H9 (cell line): Measurements from ENCODE around the gene HLA-DMA. TPM values are rescaled to one million over a fixed set of nuclear protein-coding genes. Genes with fewer than 3 reads are reported as not detected.

Experiments
- DNase-seq: peaks from one replicate; pipeline ENCODE4 v3.0.0-alpha.2; 2017
- H2AFZ ChIP-seq: one replicate; pipeline ENCODE4 v1.6.1; 2013; ENCODE audit warnings: mild to moderate bottlenecking, low read length, control low read depth, moderate library complexity
- H2AK5ac ChIP-seq: 2 replicates; pipeline ENCODE4 v1.6.1; 2013; ENCODE audit warnings: low read length, control low read depth, mixed read lengths; ENCODE audit not compliant: insufficient read length
- H2BK120ac ChIP-seq: one replicate; pipeline ENCODE4 v1.6.1; 2013; ENCODE audit warnings: low read depth, mild to moderate bottlenecking, low read length, control low read depth, inconsistent platforms; ENCODE audit not compliant: poor library complexity, severe bottlenecking
- H2BK12ac ChIP-seq: 2 replicates; pipeline ENCODE4 v1.6.1; 2013; ENCODE audit warnings: low read length, control low read depth, mixed read lengths, low read depth; ENCODE audit not compliant: insufficient read length
- H2BK15ac ChIP-seq: 2 replicates; pipeline ENCODE4 v1.6.1; 2013; ENCODE audit warnings: low read depth, low read length, control low read depth
- H2BK20ac ChIP-seq: one replicate; pipeline ENCODE4 v1.6.1; 2013; ENCODE audit warnings: low read depth, mild to moderate bottlenecking, low read length, control low read depth, inconsistent platforms; ENCODE audit not compliant: poor library complexity, severe bottlenecking
- H2BK5ac ChIP-seq: 2 replicates; pipeline ENCODE4 v1.6.1; 2013; ENCODE audit warnings: low read length, control low read depth, mixed read lengths; ENCODE audit not compliant: insufficient read length
- H3K14ac ChIP-seq: 2 replicates; pipeline ENCODE4 v1.6.1; 2013; ENCODE audit warnings: low read length, control low read depth; ENCODE audit not compliant: insufficient read depth
- H3K18ac ChIP-seq: 2 replicates; pipeline ENCODE4 v1.6.1; 2013; ENCODE audit warnings: low read depth, mild to moderate bottlenecking, mixed read lengths, low read length, control low read depth; ENCODE audit not compliant: insufficient read length
- H3K23ac ChIP-seq: 2 replicates; pipeline ENCODE4 v1.6.1; 2013; ENCODE audit warnings: low read length, control low read depth, mixed read lengths, low read depth; ENCODE audit not compliant: insufficient read length
- H3K23me2 ChIP-seq: 2 replicates; pipeline ENCODE4 v1.6.1; 2013; ENCODE audit warnings: low read depth, mild to moderate bottlenecking, mixed read lengths, low read length, control low read depth; ENCODE audit not compliant: insufficient read length, poor library complexity, severe bottlenecking
- H3K27ac ChIP-seq: 2 replicates; pipeline ENCODE4 v1.5.1; 2013; ENCODE audit warnings: low read length, control low read depth, mixed read lengths, low read depth; ENCODE audit not compliant: insufficient read length
- H3K27me3 ChIP-seq: 2 replicates; pipeline ENCODE4 v1.6.1; 2013; ENCODE audit warnings: low read length, control low read depth, inconsistent platforms; ENCODE audit not compliant: insufficient read depth
- H3K4ac ChIP-seq: 2 replicates; pipeline ENCODE4 v1.6.1; 2013; ENCODE audit warnings: low read depth, mild to moderate bottlenecking, control low read depth, inconsistent platforms, low read length, moderate library complexity
- H3K4me1 ChIP-seq: 2 replicates; pipeline ENCODE4 v1.6.1; 2013; ENCODE audit warnings: low read length, control low read depth, inconsistent platforms; ENCODE audit not compliant: insufficient read depth
- H3K4me2 ChIP-seq: 2 replicates; pipeline ENCODE4 v1.6.1; 2013; ENCODE audit warnings: low read length, control low read depth, mixed read lengths; ENCODE audit not compliant: insufficient read length, insufficient read depth
- H3K56ac ChIP-seq: 2 replicates; pipeline ENCODE4 v1.6.1; 2013; ENCODE audit warnings: low read depth, mild to moderate bottlenecking, mixed read lengths, low read length, control low read depth; ENCODE audit not compliant: insufficient read length
- H3K79me1 ChIP-seq: 2 replicates; pipeline ENCODE4 v1.6.1; 2013; ENCODE audit warnings: low read depth, mild to moderate bottlenecking, moderate library complexity, low read length, control low read depth, inconsistent platforms; ENCODE audit not compliant: insufficient read depth, poor library complexity, severe bottlenecking
- H3K79me2 ChIP-seq: 2 replicates; pipeline ENCODE4 v1.6.1; 2013; ENCODE audit warnings: low read length, control low read depth, inconsistent platforms; ENCODE audit not compliant: insufficient read depth
- H3K9ac ChIP-seq: 2 replicates; pipeline ENCODE4 v1.6.1; 2013; ENCODE audit warnings: low read length, control low read depth, mixed read lengths; ENCODE audit not compliant: insufficient read length; ENCODE audit errors: extremely low read depth
- H3K9me3 ChIP-seq: one replicate; pipeline ENCODE4 v1.6.1; 2013; ENCODE audit warnings: low read depth, low read length, inconsistent platforms; ENCODE audit not compliant: control insufficient read depth
- H3T11ph ChIP-seq: one replicate; pipeline ENCODE4 v1.6.1; 2013; ENCODE audit warnings: mild to moderate bottlenecking, low read length, control low read depth, inconsistent platforms
- H4K20me1 ChIP-seq: one replicate; pipeline ENCODE4 v1.6.1; 2013; ENCODE audit not compliant: control insufficient read depth, insufficient read length, insufficient read depth
- H4K5ac ChIP-seq: 2 replicates; pipeline ENCODE4 v1.6.1; 2013; ENCODE audit warnings: low read depth, mild to moderate bottlenecking, mixed read lengths, low read length, control low read depth; ENCODE audit not compliant: insufficient read length
- H4K8ac ChIP-seq: replicated peaks from 2 replicates; pipeline ENCODE4 v1.6.1; 2013; ENCODE audit warnings: low read length, control low read depth, mixed read lengths, low read depth; ENCODE audit not compliant: insufficient read length
- H4K91ac ChIP-seq: 2 replicates; pipeline ENCODE4 v1.6.1; 2013; ENCODE audit warnings: low read depth, mild to moderate bottlenecking, moderate library complexity, mixed read lengths, low read length, control low read depth; ENCODE audit not compliant: insufficient read length
- H3K27ac Mint-ChIP-seq, 3 experiments: 2 replicates in 2 of 3; 3 replicates in 1 of 3; pipeline ENCODE4 v1.8.0; 2020 to 2021; ENCODE audit warnings: mixed read lengths in 3 of 3, mild to moderate bottlenecking in 1 of 3, moderate library complexity in 1 of 3
- H3K27me3 Mint-ChIP-seq: 2 replicates; pipeline ENCODE4 v1.8.0; 2021; ENCODE audit warnings: low read depth, mild to moderate bottlenecking, moderate library complexity, mixed read lengths
- H3K36me3 Mint-ChIP-seq, 3 experiments: 2 replicates in 2 of 3; 3 replicates in 1 of 3; pipeline ENCODE4 v1.8.0; 2020 to 2021; ENCODE audit warnings: low read depth in 3 of 3, mixed read lengths in 3 of 3; ENCODE audit not compliant: insufficient read depth in 1 of 3
- H3K4me1 Mint-ChIP-seq, 2 experiments: 2 replicates each; pipeline ENCODE4 v1.8.0; 2020; ENCODE audit warnings: mixed read lengths in 2 of 2
- H3K4me3 Mint-ChIP-seq, 2 experiments: 2 replicates in 1 of 2; 3 replicates in 1 of 2; pipeline ENCODE4 v1.8.0; 2020 to 2021; ENCODE audit warnings: mild to moderate bottlenecking in 2 of 2, mixed read lengths in 2 of 2, moderate library complexity in 1 of 2
- H3K9me3 Mint-ChIP-seq, 2 experiments: 2 replicates in 1 of 2; 3 replicates in 1 of 2; pipeline ENCODE4 v1.8.0; 2020; ENCODE audit warnings: mild to moderate bottlenecking in 2 of 2, mixed read lengths in 2 of 2, moderate library complexity in 1 of 2
- WGBS: extraction: QIAGEN DNeasy Blood & Tissue Kit; methylation state at CpG from one replicate; pipeline ENCODE4 v1.1.7; 2013; ENCODE audit warnings: missing lambda C conversion rate, low lambda C conversion rate, mixed read lengths; ENCODE audit not compliant: insufficient read length; ENCODE audit errors: extremely low coverage; 5-methylcytosine and 5-hydroxymethylcytosine counted together
- total RNA-seq: library from RNA; stranded (reverse); gene quantifications from 2 replicates; pipeline ENCODE4 v1.2.1, GENCODE V29; 2021
- TF ChIP-seq, protein P1 (sequence below): fragments of 200-600 bp; sonication (generic); conservative IDR thresholded peaks from 3 replicates; pipeline ENCODE4 v1.8.0; 2021; ENCODE audit warnings: antibody characterized with exemption, mild to moderate bottlenecking

The HLA-DMA gene
- total RNA-seq, 1 experiment from 2014 or later, result 7.5 TPM

DNA sequence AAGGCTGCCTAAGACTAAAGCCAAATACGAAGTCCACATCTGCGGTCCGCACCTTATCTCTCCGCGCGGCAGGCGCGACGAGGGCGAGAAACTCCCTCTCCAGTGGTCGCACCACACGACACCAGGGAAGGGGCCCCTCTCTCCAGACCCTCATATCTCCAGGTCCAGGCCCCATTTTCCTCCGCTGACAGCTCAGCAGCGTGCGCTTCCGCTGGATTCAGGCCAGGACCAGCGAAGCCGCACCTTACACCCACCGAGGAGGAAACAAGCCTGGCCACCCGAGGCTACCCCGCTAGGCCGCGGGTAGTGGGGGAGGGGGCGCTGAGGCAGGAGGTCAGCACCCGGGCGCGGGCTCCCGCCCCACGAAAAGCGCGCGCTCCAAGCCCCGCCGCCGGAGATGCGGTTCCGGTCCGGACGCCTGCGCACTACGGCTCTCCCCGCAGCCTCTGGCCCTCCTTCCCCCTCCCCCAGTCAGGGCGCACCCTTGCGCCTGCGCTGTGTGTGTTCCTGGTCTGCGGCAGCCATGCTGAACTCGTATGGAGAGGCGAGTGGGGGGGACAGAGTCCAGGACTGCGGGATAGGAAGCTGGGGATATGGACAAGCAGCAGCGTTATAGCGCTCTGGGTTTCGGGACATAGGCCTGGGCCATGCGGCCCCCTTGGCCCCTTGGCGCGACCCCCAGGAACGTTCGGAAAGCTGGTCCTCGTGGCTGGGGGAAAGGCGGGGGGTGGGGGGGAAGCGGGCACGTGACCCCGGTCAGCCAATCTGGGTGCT is 15.4 kb upstream of the HLA-DMA start, which contains the start of gene BRD2:
Gene BRD2, plus strand, starts transcription at position 502 of the 774 bp plus-strand sequence. CDS start 4,305 bp downstream, outside the sequence.
- peak within 1 kb of the TSS; percentile 100 for H3K27ac ChIP-seq
- H3T11ph ChIP-seq, result peak within 1 kb of the TSS; percentile 83
- peak within 1 kb of the TSS; percentile 96 for H3K4me3 Mint-ChIP-seq
- peak within 1 kb of the TSS; percentile 97 for H3K4ac ChIP-seq
- H4K20me1 ChIP-seq, result no peaks in the 10 kb centered on the region
- H3K36me3 Mint-ChIP-seq, result peaks cover 28 to 34% (median 29%) of the 10 kb centered on the region in 3 experiments
- peak within 1 kb of the TSS; percentile 100 for H3K56ac ChIP-seq
- no peak within 1 kb of the TSS for H2BK20ac ChIP-seq
- H4K8ac ChIP-seq, result peak within 1 kb of the TSS; percentile 97
- peak within 1 kb of the TSS; percentile 100 for H3K18ac ChIP-seq
- no peaks in the 10 kb centered on the region for H3K9me3 ChIP-seq
- peaks cover 10 to 13% of the 10 kb centered on the region in 2 experiments for H3K4me1 Mint-ChIP-seq
- H2BK15ac ChIP-seq, result no peak within 1 kb of the TSS
- H4K5ac ChIP-seq, result peak within 1 kb of the TSS; percentile 99
- H2BK120ac ChIP-seq, result peak within 1 kb of the TSS; percentile 96
- H3K9ac ChIP-seq, result peak within 1 kb of the TSS; percentile 98
- peak within 1 kb of the TSS; percentile 9 for H3K23ac ChIP-seq
- peak within 1 kb of the TSS; percentile 87 for H3K4me2 ChIP-seq
- peak within 1 kb of the TSS; percentile 99 for H2BK5ac ChIP-seq
- peaks cover 11% of the 10 kb centered on the region for H3K79me2 ChIP-seq
- H4K91ac ChIP-seq, result peak within 1 kb of the TSS; percentile 96
- peak within 1 kb of the TSS; percentile 100 for H3K27ac Mint-ChIP-seq
- WGBS, result no CpG with 5 or more reads among the region's 62 CpGs
- peak within 1 kb of the TSS; percentile 98 for H2BK12ac ChIP-seq
- H3K9me3 Mint-ChIP-seq, result peaks cover 5 to 8% of the 10 kb centered on the region in 2 experiments; a peak in 4 of 5 replicates
- TF ChIP-seq, protein P1, sequence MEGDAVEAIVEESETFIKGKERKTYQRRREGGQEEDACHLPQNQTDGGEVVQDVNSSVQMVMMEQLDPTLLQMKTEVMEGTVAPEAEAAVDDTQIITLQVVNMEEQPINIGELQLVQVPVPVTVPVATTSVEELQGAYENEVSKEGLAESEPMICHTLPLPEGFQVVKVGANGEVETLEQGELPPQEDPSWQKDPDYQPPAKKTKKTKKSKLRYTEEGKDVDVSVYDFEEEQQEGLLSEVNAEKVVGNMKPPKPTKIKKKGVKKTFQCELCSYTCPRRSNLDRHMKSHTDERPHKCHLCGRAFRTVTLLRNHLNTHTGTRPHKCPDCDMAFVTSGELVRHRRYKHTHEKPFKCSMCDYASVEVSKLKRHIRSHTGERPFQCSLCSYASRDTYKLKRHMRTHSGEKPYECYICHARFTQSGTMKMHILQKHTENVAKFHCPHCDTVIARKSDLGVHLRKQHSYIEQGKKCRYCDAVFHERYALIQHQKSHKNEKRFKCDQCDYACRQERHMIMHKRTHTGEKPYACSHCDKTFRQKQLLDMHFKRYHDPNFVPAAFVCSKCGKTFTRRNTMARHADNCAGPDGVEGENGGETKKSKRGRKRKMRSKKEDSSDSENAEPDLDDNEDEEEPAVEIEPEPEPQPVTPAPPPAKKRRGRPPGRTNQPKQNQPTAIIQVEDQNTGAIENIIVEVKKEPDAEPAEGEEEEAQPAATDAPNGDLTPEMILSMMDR, result no peak
- no peaks in the 10 kb centered on the region for H3K27me3 ChIP-seq
- no peaks in the 10 kb centered on the region for H3K79me1 ChIP-seq
- H3K4me1 ChIP-seq, result no peaks in the 10 kb centered on the region
- H3K23me2 ChIP-seq, result peaks cover 19% of the 10 kb centered on the region
- DNase-seq, result peak; percentile 98
- peak within 1 kb of the TSS; percentile 99 for H2AK5ac ChIP-seq
- peak within 1 kb of the TSS; percentile 99 for H3K14ac ChIP-seq
- H2AFZ ChIP-seq, result no peak within 1 kb of the TSS
- H3K27me3 Mint-ChIP-seq, result peaks cover 4% of the 10 kb centered on the region; the same call in 1 of the 2 replicates
